Measurements from ENCODE around the gene PRKN. TPM values are rescaled to one million over a fixed set of nuclear protein-coding genes. Genes with fewer than 3 reads are reported as not detected.

Gene PRKN
- total and polyA plus RNA-seq, 9 of the 15 experiments (the other 6 are each of a cell fraction or from before 2014, with no cell fraction given) = 0.03 to 0.96 (median 0.15) TPM; not detected in 2

- TF ChIP-seq ZBTB26 (CRISPR knock-in tag; IDR thresholded peaks at IDR 0.05) (no peak), CTBP1 (IDR thresholded peaks at IDR 0.05; ENCODE audit: borderline replicate concordance) (no peak), KAT8 (IDR thresholded peaks at IDR 0.05; ENCODE audit: low read depth) (no peak)
These were observed 1314.2 kb downstream of the PRKN start (continued) for GRCh38 chr6:161413355-161413771.

- H3K27me3 ChIP-seq (ENCODE audit: control insufficient read depth in 2 of 2, insufficient read depth in 2 of 2, low read length in 2 of 2) = peaks cover 29 to 48% of the 10 kb centered on the region in 2 experiments; a peak in 4 of 5 replicates
- FAIRE-seq (no peak), ATAC-seq (no peak), DNase-seq (ENCODE audit: extremely low read depth in 1 of 4, low spot score in 3 of 4) (no peak)
- peaks cover 11% of the 10 kb centered on the region for H3K9me3 ChIP-seq (replicated peaks; ENCODE audit: control insufficient read depth, insufficient read depth, low read depth, low read length)
- H3K4me2 ChIP-seq (ENCODE audit: insufficient read depth, low read length) = no peak overlapping the region
- peaks cover 5 to 12% of the 10 kb centered on the region in 2 experiments; a peak in 4 of 5 replicates for H3K4me1 ChIP-seq (replicated peaks in 1 of 2; ENCODE audit: control insufficient read depth in 2 of 2, insufficient read depth in 2 of 2, low read length in 2 of 2)
- CTCF ChIA-PET (ENCODE audit: low intra/inter-chr PET ratio) = no interaction called here
- no peaks in the 10 kb centered on the region for H3K36me3 ChIP-seq (ENCODE audit: control insufficient read depth, insufficient read depth, low read length)
- POLR2A ChIA-PET = interaction anchor here (0.7 to 1.0 kb wide), 2 partner anchors 10 to 510 kb away, joined by 3 read pairs; no protein-coding TSS in a partner anchor
- H3K27ac ChIP-seq (ENCODE audit: extremely low read depth, low read depth, low read length) = no peak overlapping the region
- H3K79me2 ChIP-seq (ENCODE audit: control insufficient read depth, insufficient read depth, low read length) = no peaks in the 10 kb centered on the region
- no peaks in the 10 kb centered on the region for H4K20me1 ChIP-seq (replicated peaks; ENCODE audit: control insufficient read depth, insufficient read depth, low read length)
- intact Hi-C loops (cut with micrococcal nuclease) = no loop called here
- WGBS (ENCODE audit: insufficient coverage, low coverage, missing lambda C conversion rate) = 2% methylated on average over 5 of the region's 5 CpGs
- H3K9me1 ChIP-seq (ENCODE audit: control insufficient read depth, insufficient read depth, low read length) = no peaks in the 10 kb centered on the region
- no TSS peak for BruUV-seq (replicated peaks)
- H2AFZ ChIP-seq (ENCODE audit: low read depth, low read length) = no peak overlapping the region
- TF ChIP-seq ETS2 (tag; IDR thresholded peaks at IDR 0.05; ENCODE audit: borderline replicate concordance, poor library complexity, severe bottlenecking) = no peak
- TF ChIP-seq FOXK1 (CRISPR knock-in tag; IDR thresholded peaks at IDR 0.05; ENCODE audit: borderline replicate concordance) = no peak
- no peak overlapping the region for H3K9ac ChIP-seq (ENCODE audit: insufficient read depth in 1 of 2, low read depth in 2 of 2, low read length in 2 of 2)
- in situ Hi-C loops (cut with MboI) = no loop called here
- no peak overlapping the region for H3K4me3 ChIP-seq
These were observed 1314.8 kb downstream of the PRKN start for GRCh38 chr6:161412795-161413194.
